ENCODE results near the gene BTBD9.

Gene BTBD9

GRCh38 chr6:38639498-38640215 is at the start of gene BTBD9:
BTBD9 (minus strand) TSS chr6:38639929.
- peak; percentile 86 for DNase-seq (ENCODE audit: low read depth)
- TF ChIP-seq CTCF (IDR thresholded peaks at IDR 0.05; ENCODE audit: low read length, missing control alignments): no peak
- peak within 1 kb of the TSS; percentile 94 for H3K4me3 ChIP-seq (replicated peaks; ENCODE audit: low read depth, low read length)

- TF ChIP-seq CTCF (IDR thresholded peaks at IDR 0.05; ENCODE audit: low read length, missing control alignments): no peak
- H3K4me3 ChIP-seq (replicated peaks; ENCODE audit: low read depth, low read length): no peak overlapping the region
- no peak for DNase-seq (ENCODE audit: low read depth)
Measured at GRCh38 chr6:38688579-38689087, 48.9 kb upstream of the BTBD9 start.

GRCh38 chr6:38687549-38687948 is 47.8 kb upstream of the BTBD9 start:
- H3K4me3 ChIP-seq (replicated peaks; ENCODE audit: low read depth, low read length): no peak overlapping the region
- TF ChIP-seq CTCF (IDR thresholded peaks at IDR 0.05; ENCODE audit: low read length, missing control alignments): no peak
- DNase-seq (ENCODE audit: low read depth): no peak

- no peak overlapping the region for H3K4me3 ChIP-seq (replicated peaks; ENCODE audit: low read depth, low read length)
- DNase-seq (ENCODE audit: low read depth): no peak
- no peak for TF ChIP-seq CTCF (IDR thresholded peaks at IDR 0.05; ENCODE audit: low read length, missing control alignments)
Measured at GRCh38 chr6:38687043-38687353, 47.3 kb upstream of the BTBD9 start.

- H3K4me3 ChIP-seq (replicated peaks; ENCODE audit: low read depth, low read length): no peak overlapping the region
- no peak for DNase-seq (ENCODE audit: low read depth)
- no peak for TF ChIP-seq CTCF (IDR thresholded peaks at IDR 0.05; ENCODE audit: low read length, missing control alignments)
Measured at GRCh38 chr6:38686270-38687042, 46.7 kb upstream of the BTBD9 start.

GRCh38 chr6:38684904-38685303 is 45.2 kb upstream of the BTBD9 start:
- no peak for DNase-seq (ENCODE audit: low read depth)
- TF ChIP-seq CTCF (IDR thresholded peaks at IDR 0.05; ENCODE audit: low read length, missing control alignments): no peak
- H3K4me3 ChIP-seq (replicated peaks; ENCODE audit: low read depth, low read length): no peak overlapping the region

Measured in fibroblast of pulmonary artery (primary cell).